Urinary bladder (tissue), 4 donors: Measurements from ENCODE around the gene ISCU. TPM values are rescaled to one million over a fixed set of nuclear protein-coding genes. Genes with fewer than 3 reads are reported as not detected.

Source experiments
- DNase-seq: peaks from one replicate; pipeline ENCODE4 v3.0.0-alpha.2; 2015; ENCODE audit errors: extremely low spot score
- H3K27ac ChIP-seq: one replicate; pipeline ENCODE4 v1.5.1; 2013; ENCODE audit warnings: low read depth, mild to moderate bottlenecking, moderate library complexity
- H3K36me3 ChIP-seq: one replicate; pipeline ENCODE4 v1.6.1; 2013; ENCODE audit warnings: mild to moderate bottlenecking, moderate library complexity; ENCODE audit not compliant: insufficient read depth
- H3K4me1 ChIP-seq: one replicate; pipeline ENCODE4 v1.6.1; 2013; ENCODE audit warnings: mild to moderate bottlenecking, moderate library complexity; ENCODE audit not compliant: insufficient read depth
- H3K4me3 ChIP-seq: one replicate; pipeline ENCODE4 v1.5.1; 2013; ENCODE audit warnings: low read depth, low read length
- whole genome bisulfite sequencing: extraction: QIAGEN DNeasy Blood & Tissue Kit; methylation state at CpG from one replicate; pipeline ENCODE4 v1.1.7; 2013; 5-methylcytosine and 5-hydroxymethylcytosine counted together
- polyA plus RNA-seq: library from polyadenylated mRNA; stranded (reverse); fragments of 200-250 nt; gene quantifications from one replicate; pipeline ENCODE4 v1.2.3, GENCODE V29; 2013
- total RNA-seq: library from RNA; depleted of rRNA; stranded (reverse); fragments of >200 nt; gene quantifications from one replicate; pipeline ENCODE4 v1.2.3, GENCODE V29; 2014
- donor health status: healthy with polysubstance abuse.
- donor health status: healthy.

The ISCU gene
- total and polyA plus RNA-seq, 2 donors = 91.3 to 210 TPM

DNA sequence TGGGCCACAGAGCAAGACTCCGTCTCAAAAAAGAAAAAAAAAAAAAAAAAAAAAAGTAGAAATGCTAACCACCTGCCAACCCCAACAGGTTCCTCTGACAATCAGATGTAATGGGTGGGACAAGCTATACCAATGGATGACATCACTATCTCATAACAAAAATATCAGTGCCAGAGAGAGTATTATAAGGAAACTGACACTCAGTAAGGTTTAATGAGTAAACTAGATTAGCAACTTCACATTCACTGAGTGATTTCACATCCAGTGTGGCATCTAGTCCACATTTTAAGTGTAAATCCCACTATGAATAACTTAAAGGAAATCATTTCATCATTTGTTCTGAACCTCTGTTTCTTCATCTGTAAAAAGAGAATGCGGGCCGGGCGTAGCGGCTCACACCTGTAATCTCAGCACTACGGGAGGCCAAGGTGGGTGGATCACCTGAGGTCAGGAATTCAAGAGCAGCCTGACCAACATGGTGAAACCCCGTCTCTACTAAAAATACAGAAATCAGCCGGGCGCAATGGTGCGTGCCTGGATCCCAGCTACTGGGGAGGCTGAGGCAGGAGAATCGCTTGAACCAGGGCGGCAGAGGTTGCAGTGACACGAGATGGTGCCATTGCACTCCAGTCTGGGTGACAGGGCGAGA is 3.3 kb upstream of the ISCU start:
- Histone ChIP-seq H3K4me3 (no peak overlapping the region), H3K27ac (no peak overlapping the region), H3K36me3 (no peaks in the 10 kb centered on the region), H3K4me1 (no peaks in the 10 kb centered on the region)
- DNase-seq = no peak
- WGBS = 88% methylated on average over 13 of the region's 14 CpGs

DNA sequence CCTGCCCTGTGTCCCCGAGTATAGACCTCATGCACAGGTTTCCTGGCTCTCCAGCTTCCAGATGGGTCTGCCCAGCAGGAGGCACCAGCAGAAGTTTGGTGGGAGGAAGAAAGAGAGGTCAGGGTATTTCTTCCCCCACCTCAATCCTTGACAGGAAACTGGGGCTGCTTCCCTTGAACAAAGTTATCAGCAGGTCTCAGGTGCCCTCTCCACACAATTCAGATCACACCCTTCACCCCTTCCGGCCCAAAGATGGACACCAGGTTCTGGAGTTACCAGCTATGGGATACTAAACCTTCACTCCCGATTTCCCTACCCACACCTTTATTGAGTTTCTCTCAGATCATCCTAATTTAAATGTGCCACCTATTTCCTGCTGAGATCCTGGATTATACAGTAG is 2.6 kb upstream of the ISCU start:
- H3K27ac ChIP-seq = no peak overlapping the region
- no peaks in the 10 kb centered on the region for H3K4me1 ChIP-seq
- H3K4me3 ChIP-seq = peak overlapping the region; percentile 94
- DNase-seq = no peak
- no peaks in the 10 kb centered on the region for H3K36me3 ChIP-seq
- WGBS = 60% methylated on average over 3 of the region's 3 CpGs

DNA sequence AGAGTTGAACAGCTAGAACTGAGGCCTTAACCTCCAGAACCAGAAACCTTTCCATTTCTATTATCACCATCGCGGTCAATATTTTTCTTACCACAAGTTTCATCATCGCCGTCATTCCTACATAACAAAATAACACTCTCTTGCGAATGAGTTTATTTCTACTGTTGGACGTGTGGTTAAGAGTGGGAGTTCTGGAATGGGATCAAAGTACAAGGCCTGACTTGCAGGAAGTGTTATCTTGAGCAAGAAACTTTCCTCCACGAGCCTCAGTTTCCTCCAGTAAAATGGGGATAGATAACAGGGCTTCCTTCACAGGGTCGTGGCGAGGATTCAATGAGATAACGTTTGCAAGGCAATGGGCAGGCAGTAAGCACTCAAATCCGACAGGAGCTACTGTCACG is 2.1 kb upstream of the ISCU start:
- DNase-seq = no peak
- Histone ChIP-seq H3K4me1 (no peaks in the 10 kb centered on the region), H3K4me3 (peak overlapping the region; percentile 94), H3K27ac (no peak overlapping the region), H3K36me3 (peaks cover 3% of the 10 kb centered on the region)
- under 1% methylated on average over 12 of the region's 12 CpGs for WGBS

DNA sequence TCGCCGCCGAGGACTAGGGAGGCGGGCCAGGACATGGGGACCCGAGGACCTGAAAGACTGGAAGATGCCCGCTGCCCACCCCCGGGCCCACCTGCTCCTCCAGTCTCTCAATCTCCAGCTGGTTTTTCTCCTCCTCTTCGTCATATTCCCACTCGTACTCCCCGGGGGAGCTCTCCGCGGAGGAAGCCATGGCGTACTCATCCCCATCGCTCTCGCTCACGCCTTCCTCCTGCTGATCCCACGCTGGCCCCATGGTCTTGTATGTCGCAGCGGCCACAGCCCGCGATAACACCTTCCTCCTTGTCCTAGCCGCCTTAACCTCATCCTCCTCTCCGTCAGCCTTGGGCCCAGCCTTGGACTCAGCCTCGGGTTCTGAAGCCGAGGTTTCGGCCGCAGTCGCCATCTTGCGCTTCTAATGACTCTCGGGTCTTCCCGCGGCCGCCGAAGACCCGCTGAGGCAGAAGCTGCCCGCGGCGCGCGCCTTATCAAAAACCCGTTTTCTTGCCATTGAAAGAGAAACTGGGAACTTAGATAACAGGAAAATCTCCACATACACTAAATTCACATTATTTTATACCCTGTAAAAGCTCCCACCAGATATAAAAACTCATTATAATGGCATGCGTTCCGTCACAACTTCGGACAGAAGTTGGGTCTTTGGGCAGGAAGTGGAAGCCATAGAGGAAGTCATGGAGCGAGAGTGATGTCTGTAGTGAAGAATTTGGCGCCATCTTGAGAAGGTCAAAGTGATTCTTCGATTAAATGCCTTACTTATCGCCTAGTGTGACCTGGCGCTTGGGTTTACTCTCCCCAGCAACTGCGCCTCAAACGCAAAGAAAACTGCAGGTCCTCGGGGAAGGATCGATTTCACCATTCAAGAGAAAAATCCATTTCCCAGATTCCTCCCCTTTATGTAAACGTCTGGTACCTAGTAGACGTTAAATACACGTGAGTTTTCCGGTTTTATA is 1.4 kb upstream of the ISCU start, which contains the start of gene SART3:
Gene SART3, minus strand, starts transcription at position 422 of the 968 bp plus-strand sequence. Its CDS starts 19 bp downstream, at position 403.
- peak; percentile 85 for DNase-seq
- H3K4me1 ChIP-seq = no peaks in the 10 kb centered on the region
- peaks cover 3% of the 10 kb centered on the region for H3K36me3 ChIP-seq
- H3K27ac ChIP-seq = peak within 1 kb of the TSS; percentile 55
- peak within 1 kb of the TSS; percentile 94 for H3K4me3 ChIP-seq
- WGBS = under 1% methylated on average over 57 of the region's 57 CpGs

DNA sequence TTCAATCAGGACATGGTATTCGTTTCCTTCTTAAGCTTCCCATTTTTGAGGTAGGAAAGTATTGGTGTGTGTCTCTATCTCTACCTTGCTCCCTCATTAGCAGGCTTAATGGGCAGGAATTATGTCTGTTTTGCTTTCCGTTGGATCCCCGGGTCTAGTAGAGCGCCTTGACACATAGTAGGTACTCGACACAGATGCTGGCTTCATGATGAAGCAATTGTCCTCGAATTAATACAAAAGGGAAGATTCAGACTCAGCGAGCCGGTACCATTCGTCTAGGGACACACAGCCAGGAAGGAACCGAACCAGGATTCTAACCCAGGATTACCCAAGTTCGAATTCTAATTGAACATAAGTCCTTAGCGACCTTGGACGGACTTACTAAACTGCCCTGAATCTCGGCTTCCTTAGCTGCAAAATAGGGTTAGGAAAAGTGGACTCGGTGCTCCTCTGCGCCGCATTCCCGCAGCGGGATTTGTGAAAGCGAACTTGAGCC is 496 bp upstream of the ISCU start:
- peak; percentile 37 for DNase-seq
- Histone ChIP-seq H3K4me1 (no peaks in the 10 kb centered on the region), H3K36me3 (peaks cover 3% of the 10 kb centered on the region), H3K27ac (no peak overlapping the region), H3K4me3 (peak overlapping the region; percentile 2)
- WGBS = under 1% methylated on average over 20 of the region's 20 CpGs

DNA sequence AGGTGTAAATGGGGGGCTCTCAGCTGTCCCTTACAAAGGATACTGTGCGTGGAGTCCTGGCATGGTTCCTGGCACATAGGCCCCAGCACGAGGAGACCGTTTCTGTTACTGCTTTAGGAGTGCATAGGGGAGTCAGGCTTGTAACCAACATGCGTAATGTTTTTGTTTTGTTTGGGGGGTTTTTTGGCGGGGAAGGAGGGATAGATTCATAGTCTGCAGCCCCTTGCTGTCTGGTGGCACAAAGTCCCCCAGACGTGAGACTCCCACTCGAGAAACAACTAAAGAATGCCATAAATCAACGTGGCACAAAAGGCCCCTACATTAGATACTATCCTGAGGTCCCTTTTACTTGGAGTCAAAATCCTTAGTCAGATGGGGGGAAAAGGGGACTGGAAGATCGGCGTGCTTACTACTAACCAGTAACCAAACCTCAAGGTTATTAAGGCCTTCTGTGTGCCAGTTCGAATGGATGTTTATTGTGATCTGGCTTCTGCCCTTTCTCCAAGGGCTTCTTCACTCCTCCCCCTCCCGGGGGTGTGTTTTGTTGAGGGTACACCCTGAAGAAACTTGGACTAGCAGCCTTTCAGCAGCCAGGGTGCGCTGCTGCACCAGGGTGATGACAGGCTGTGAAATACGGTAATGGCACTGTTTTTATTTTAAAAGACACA is 874 bp downstream of the ISCU start:
- H3K4me1 ChIP-seq = no peaks in the 10 kb centered on the region
- peak overlapping the region; percentile 95 for H3K27ac ChIP-seq
- H3K4me3 ChIP-seq = peak overlapping the region; percentile 71
- peak; percentile 50 for DNase-seq
- H3K36me3 ChIP-seq = peaks cover 3% of the 10 kb centered on the region
- WGBS = under 1% methylated on average over 14 of the region's 14 CpGs

DNA sequence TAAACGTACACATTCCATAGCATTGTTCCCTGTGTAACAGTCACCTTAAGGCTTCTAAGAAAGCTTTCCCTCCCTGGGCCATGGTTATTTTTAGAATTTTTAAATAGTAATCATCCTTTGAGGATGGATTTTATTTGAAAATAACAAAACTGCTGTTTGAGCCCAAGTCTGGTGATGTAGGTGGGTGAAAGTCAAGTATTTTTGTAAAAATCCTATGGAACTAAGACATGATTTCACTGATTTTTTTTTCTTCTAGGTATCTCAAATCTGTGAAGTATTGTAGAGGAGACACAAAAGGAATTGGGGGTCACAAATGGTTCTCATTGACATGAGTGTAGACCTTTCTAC is 1.4 kb downstream of the ISCU start:
- Histone ChIP-seq H3K36me3 (peaks cover 5% of the 10 kb centered on the region), H3K4me1 (no peaks in the 10 kb centered on the region), H3K27ac (no peak overlapping the region), H3K4me3 (no peak overlapping the region)
- 0% methylated on average over 1 of the region's 1 CpG for WGBS
- no peak for DNase-seq

DNA sequence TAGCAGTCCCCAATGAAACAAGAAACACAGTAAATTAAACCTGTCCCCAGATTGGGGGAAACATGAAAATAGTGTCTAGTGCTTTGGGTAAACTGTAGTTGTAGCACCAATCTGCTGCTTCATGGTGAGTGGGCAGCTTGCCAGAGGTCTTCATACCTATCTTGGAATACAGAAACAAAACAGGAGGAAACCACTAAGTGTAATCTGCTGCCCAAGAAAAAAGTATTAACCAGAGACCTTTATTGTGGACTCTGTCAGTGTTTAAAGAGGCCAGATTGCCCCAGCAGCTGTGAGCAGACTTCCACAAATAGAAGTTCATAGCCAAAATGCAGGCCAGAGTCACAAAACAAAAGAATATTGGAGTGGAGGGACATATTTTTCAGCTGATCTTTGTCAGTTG is 2.3 kb downstream of the ISCU start:
- Histone ChIP-seq H3K27ac (no peak overlapping the region), H3K4me3 (no peak overlapping the region), H3K4me1 (no peaks in the 10 kb centered on the region), H3K36me3 (peaks cover 5% of the 10 kb centered on the region)
- DNase-seq = no peak

DNA sequence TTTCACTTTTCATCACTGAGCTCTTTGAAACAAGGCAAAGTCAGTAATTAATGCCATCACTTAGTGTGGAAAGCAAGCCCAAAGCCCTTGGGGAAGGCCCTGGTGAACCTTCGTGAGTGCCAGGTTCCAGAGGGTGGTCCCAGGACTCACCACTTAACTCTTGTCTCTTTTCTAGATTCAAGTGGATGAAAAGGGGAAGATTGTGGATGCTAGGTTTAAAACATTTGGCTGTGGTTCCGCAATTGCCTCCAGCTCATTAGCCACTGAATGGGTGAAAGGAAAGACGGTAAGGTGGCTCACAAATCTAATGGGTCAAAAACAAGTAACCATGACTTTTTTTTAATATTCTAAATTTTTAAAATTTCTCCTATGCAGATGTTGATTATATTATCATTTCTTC is 2.8 kb downstream of the ISCU start:
- WGBS = 93% methylated on average over 3 of the region's 3 CpGs
- H3K4me3 ChIP-seq = no peak overlapping the region
- peaks cover 5% of the 10 kb centered on the region for H3K36me3 ChIP-seq
- no peak for DNase-seq
- no peaks in the 10 kb centered on the region for H3K4me1 ChIP-seq
- H3K27ac ChIP-seq = no peak overlapping the region

DNA sequence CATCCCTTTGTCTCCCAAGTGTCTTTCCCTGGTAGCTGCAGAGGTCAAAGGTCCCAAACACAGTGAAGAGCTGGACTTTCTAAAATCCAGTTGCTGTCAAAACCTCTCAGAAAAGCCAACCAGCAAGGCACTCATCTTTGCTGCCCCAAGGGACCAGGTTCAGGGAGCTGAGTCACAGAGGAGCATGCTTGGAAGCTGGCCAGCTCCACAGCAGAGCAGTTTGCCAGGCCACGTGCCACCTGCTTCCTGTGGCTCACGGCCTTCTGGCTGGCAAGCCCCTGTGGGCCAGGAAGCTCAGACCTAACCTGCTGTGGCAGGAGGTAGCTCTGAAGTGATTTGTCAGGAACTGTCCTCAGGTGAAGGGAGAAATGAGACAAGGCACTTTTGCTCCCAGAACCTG is 3.6 kb downstream of the ISCU start:
- no peaks in the 10 kb centered on the region for H3K4me1 ChIP-seq
- no peak for DNase-seq
- 21% methylated on average over 2 of the region's 2 CpGs for WGBS
- no peak overlapping the region for H3K27ac ChIP-seq
- no peak overlapping the region for H3K4me3 ChIP-seq
- peaks cover 5% of the 10 kb centered on the region for H3K36me3 ChIP-seq

DNA sequence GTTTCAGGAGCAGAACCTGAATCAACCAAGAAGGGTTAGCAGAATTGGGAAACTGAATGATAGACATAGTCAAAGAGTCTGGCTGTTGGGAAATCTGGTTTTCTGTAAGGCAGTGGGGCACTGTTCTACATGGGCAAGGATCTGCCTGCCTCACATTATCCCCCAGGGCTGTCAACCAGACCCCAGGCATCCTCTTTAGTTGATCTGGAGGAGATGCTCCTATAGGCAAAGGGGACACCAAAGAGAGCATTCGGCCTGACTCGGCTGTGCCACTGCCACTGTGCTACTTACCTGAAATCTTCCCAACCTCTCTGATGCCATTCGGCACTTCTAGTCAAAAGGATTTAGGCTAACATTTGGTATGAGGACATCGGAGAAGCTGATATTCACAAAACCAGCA is 4.1 kb downstream of the ISCU start:
- H3K36me3 ChIP-seq = peaks cover 5% of the 10 kb centered on the region
- no peak overlapping the region for H3K27ac ChIP-seq
- no peaks in the 10 kb centered on the region for H3K4me1 ChIP-seq
- 90% methylated on average over 4 of the region's 4 CpGs for WGBS
- no peak for DNase-seq
- H3K4me3 ChIP-seq = no peak overlapping the region

DNA sequence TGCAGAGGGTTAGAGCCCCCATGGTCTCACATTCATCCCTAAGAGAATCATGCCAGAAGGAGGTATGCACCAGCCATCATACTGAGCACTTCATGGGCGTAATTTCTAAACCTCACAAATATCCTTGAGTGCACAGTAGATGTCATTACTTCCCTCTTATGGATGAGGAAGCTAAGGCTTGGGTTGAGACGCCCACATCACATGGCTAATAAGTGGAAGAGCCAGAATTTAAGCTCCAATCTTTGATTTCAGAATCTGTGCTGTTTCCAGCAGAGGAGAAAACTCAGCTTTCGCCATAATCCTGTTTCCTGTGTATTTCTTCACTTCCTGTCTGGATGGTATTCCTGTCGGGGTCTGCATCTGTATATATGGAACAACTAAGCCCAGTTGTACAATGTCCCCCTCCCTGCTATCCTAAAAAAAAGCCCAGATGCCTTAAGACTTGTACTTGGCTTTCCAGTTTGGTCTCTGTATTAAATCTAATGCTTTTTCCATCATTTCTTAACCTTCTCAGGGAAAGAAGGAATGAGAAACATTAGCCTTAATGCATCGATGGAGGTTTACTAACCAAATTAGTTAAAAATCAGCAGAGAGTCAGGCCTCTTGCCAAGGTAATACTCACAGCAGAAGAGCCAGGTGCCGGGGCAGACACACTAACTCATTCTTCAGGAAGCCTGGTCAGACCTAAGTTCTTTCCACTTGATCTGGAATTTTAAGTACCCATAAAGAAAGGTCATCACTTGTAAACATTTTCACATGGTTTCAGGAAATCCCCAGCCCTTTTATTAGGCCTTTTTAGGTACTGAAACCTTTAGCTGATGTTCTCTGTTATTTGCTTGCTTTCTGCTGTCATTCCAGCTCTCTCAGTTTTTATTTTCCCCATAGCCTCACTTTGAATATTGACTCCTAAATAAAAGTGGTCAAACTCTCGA is 5.3 kb downstream of the ISCU start:
- H3K4me3 ChIP-seq = no peak overlapping the region
- DNase-seq = no peak
- 36% methylated on average over 7 of the region's 7 CpGs for WGBS
- H3K36me3 ChIP-seq = peaks cover 5% of the 10 kb centered on the region
- no peak overlapping the region for H3K27ac ChIP-seq
- no peaks in the 10 kb centered on the region for H3K4me1 ChIP-seq
